HG03521 (cell line): ENCODE data around the gene DLG1.

Source experiments
- ATAC-seq: cut with Tn5 transposase; IDR thresholded peaks from one replicate; pipeline ENCODE4 v1.9.1; 2021; ENCODE audit warnings: mild to moderate bottlenecking, moderate library complexity; ENCODE audit not compliant: unreplicated experiment

DLG1 gene

GRCh38 chr3:197183582-197183981 lies 114.8 kb downstream of the DLG1 start:
- ATAC-seq = no peak

GRCh38 chr3:197181741-197182140 lies 116.7 kb downstream of the DLG1 start:
- no peak for ATAC-seq

DNA sequence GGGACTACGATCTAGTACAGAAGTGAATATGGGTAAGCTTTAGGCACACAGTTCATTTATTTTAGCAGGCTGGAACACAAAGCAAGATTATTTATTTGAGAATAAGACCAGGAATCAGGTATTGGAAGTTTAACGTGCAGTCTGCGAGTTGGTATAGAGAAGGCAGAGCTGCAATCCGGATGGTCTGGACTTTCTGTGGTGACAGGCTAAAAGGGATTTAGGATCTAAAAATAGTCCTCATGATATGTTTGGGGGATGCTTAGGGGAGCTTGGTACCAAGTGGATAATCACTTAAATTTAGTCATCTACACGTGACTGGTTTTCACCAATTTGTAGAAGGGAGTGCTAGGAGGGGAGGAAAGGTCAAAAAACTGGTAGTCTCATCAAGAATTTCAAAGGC lies 119.4 kb downstream of the DLG1 start:
- no peak for ATAC-seq

DNA sequence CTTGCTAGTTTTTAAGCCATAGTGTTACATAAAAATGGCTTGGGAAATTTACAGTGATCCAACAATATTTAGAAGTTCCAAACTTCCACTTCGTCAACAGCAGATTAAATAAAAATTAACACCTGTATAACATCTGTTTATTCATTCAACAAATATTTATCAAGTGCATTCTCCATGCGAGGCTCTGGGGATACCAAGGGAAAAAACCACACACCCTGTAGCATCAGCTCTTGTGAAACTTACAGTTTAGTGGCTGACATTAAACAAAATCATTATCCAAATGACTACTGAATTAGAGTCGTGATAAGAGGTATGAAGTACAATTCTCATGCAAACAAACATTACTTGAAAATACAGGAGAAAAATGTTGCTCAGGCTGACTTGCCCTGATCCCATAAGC lies 122.9 kb downstream of the DLG1 start:
- ATAC-seq = no peak

- ATAC-seq = no peak
These were observed 123.5 kb downstream of the DLG1 start for GRCh38 chr3:197174927-197175326.

DNA sequence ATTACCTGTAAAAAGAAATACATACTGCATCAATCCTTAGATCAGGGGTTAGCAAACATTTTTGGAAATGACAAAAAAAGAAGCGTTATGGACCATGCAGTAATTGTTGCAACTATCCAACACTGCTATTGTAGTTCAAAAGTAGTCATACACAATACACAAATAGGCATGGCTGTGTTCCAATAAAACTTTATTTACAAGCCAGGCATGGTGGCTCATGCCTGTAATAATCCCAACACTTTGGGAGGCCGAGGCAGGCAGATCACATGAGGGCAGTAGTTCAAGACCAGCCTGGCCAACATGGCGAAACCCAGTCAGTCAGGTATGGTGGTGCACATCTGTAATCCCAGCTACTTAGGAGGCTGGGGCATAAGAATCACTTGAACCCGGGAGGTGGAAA lies 124.8 kb downstream of the DLG1 start:
- no peak for ATAC-seq

- ATAC-seq = no peak
These were observed 126.8 kb downstream of the DLG1 start for GRCh38 chr3:197171481-197172067.

DNA sequence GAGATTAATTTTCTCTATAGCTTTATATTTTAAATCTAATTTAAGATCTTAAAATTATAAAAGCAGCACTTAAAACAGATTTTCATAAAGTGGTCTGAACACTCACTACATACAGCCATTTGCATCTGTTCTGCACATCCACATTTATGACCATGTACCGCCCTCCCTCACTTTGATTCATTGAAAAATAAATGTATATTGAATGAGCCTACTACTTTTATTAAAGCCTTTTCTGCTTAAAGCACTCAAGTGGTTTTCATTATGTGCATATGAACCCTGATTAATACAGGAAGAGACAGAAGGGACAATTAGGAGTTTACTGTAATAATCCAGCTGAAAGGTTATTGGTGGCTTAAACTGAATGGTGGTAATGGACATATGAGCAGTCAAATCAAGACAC lies 129.4 kb downstream of the DLG1 start:
- ATAC-seq = no peak

DNA sequence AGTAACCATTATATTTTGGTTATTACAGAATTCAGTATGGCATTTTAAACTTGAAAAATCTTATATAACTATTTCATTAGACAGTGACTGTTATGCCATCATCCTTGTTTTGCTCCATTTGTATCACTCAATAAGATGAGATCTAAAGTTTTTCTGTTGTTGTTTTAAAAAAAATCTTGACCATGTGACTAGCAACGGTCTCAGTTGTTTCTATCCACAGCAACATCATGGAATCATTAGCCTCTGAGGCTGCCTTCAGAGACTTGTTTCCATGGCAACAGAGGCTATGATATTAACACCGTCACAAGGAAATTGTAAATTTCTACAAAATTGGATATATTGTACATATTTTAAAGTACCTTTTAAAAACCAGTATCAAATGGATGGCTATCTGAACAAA lies 129.8 kb downstream of the DLG1 start:
- ATAC-seq = no peak

GRCh38 chr3:197168063-197168462 lies 130.3 kb downstream of the DLG1 start:
- no peak for ATAC-seq

DNA sequence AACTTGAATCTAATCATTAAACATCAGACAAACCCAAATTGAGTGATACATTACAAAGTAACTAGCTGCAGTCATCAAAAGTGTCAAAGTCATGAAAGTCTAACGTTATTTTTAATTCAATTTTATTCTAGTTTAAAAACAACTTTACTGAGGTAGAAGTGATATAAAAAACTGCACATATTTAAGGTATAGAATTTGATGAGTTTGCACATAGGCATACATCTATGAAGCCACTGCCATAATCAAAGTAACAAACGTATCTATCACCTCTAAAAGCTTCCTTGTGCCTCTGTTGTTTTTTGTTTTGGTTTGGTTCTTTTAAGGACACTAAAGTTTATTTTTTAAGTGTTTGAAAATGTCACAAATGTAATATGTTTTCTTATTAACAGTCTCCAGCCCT lies 130.9 kb downstream of the DLG1 start:
- no peak for ATAC-seq

DNA sequence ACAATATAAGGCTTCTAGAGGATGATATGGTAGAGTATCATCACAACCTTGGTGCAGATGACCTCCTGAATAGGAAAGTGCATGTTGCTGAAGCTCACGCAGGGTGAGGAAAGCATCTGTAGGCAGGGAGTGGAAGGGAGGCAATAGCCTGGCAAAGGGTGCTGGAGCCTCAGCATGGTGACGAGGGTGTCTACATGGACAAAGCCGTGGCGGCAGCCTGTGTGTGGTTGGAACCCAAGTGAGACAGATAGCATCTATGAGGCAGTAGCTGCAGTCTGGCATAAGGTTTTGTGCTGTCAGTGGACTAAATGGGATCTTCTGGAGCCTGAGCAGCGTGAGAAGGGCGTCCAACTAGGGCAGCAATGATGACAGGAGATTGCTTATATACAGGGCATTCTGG lies 132.5 kb downstream of the DLG1 start:
- ATAC-seq = no peak

DNA sequence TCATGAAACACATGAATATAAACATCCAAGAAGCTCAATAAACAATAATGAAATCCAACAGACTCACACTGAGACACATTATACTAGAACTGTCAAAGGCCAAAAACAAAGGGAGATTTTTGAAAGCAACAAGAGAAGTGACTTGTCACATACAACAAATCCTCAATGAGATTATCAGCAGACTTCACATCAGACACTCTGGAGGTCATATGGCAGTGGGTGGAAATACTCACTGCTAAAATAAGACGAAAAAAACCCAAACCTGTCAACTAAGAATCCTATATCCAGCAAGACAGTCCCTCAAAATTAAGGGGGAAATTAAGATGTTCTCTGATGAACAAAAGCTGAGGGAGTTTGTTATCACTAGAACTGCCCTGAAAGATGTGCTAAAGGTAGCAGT lies 143.4 kb downstream of the DLG1 start:
- ATAC-seq = no peak

DNA sequence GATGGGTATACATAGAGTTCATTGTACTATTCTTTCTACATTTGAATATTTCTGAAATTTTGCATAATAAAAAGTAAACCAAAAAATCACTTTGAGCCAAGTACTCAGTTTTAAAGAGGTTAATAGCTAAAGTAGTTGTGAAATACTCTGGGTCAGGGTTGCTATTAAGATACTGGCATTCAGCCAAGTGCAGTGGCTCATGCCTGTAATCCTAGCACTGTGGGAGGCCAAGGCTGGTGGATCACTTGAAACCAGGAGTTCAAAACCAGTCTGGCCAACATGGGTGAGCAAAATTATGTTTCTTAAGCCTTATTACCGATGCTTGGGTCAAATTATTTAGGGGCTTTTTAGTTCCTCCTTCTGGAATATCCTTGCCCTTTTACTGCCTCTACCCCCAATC lies 146.8 kb downstream of the DLG1 start:
- no peak for ATAC-seq

GRCh38 chr3:197149528-197149927 lies 148.9 kb downstream of the DLG1 start:
- ATAC-seq = no peak

- no peak for ATAC-seq
These were observed 154.2 kb downstream of the DLG1 start for GRCh38 chr3:197144188-197144587.

- no peak for ATAC-seq
These were observed 158.8 kb downstream of the DLG1 start for GRCh38 chr3:197139586-197139985.

- no peak for ATAC-seq
These were observed 160.7 kb downstream of the DLG1 start for GRCh38 chr3:197137751-197138150.

DNA sequence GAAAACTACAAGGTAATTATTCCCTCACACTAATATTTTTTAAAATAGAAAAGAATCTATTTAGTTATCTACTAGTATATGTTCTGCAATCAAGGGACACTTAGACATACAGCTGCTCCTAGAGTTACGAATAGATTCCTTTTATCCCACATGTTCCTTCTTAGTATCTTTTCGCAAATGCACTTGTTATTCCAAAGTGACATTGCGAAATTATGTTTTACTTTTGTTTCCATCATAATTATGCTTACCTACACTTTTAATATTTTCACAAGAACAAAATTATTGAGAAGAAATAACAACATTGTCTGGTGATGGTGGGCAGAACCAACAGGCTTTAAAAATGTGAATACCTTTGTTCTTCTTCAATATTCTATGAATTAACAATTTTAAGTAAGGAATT lies 161.7 kb downstream of the DLG1 start:
- no peak for ATAC-seq

GRCh38 chr3:197135212-197135611 lies 163.2 kb downstream of the DLG1 start:
- no peak for ATAC-seq

DNA sequence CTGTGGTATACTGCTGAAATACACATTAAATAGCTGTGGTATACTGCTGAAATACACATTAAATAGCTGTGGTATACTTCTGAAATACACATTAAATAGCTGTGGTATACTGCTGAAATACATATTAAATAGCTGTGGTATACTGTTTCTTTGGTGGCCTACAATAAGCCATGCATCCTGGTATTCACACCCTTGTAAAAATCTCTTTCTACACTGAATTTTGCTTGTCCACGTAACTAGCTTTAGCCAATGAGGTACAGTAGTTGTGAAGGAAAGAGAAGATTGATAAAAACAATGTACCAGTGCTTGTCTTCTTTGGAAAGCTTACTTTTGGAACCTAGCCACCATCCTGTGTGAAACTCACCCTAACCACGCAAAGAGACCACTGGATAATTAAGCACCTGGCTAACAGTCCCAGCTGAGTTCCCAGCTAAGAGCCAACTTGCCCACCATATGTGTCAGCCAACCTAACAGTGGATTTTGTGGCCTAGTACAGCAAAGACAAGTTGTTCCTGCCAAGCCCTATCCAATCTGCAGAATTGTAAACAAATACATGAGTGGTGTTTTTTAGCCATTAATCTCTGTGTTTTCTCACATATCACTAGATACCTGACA lies 165.4 kb downstream of the DLG1 start:
- ATAC-seq = no peak

DNA sequence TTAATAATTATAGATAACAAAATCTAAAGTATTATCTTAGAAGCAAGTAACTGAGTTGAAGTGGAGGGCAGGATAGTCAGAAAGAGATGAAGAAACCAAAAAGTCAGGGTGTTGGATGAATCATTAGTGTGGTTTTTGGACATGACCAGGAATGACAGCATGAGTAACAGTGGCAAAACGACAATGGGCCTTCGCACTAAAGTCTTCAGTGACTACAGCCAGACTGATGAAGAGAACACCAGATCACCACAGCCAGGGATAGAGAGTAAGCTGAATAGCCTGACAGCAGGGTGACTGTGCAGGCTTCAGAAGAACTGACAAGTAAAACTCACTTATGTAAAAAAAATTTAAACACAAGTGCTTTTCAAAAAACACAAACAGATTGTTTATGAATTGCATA lies 172.8 kb downstream of the DLG1 start:
- no peak for ATAC-seq

- no peak for ATAC-seq
These were observed 173.7 kb downstream of the DLG1 start for GRCh38 chr3:197124713-197125112.
